C4-2B (cell line): ENCODE data around the gene HOXB4.

Source experiments
- H3K27ac ChIP-seq: fragments of 450-650 bp; 2 replicates; pipeline ENCODE4 v1.5.1; 2017
- CTCF ChIP-seq: fragments of 450-650 bp; conservative IDR thresholded peaks from 2 replicates; pipeline ENCODE4 v1.5.1; 2017; ENCODE audit warnings: mild to moderate bottlenecking
- ZFX ChIP-seq: fragments of 450-650 bp; IDR thresholded peaks from 2 replicates; pipeline ENCODE4 v1.6.1; 2017

The HOXB4 gene

DNA sequence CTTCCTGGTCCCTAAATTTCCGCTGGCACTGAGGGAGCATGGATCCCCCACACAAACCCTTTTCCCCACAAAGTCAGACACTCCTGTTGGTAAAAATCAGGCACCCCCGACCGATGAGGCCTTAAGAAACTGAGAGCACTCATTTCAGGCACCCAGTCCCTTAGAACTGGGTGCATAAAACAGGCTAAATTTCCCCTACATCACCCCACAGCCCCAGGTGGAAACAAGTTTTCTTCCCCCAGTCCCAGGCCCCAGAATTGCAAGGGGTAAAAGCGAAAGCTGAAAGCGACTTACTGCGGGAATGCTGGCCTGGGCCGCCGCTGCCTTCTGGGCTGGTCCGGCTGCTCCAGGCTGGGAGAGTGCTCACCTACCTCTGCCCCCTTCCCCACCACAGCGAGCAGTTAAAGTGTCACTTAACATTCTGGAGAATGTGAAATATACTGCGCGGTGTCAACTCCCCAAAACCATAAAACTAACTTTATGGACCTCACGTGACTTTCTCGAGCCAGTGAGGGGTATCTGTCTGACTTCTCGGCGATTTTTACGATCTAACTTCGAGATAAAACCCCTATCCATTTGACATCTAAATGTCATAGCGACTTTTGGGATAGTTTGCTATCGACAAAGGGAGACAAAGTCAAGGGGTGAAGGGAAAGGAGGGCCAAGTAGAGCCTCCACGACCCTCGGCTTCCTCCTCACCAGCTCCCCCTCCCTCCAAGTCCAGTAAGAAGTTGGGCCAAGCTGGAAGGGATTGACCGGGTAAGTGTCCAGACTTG lies 11.9 kb upstream of the HOXB4 start, which contains the start of gene HOXB3:
Gene HOXB3, minus strand, starts transcription at position 411 of the 776 bp plus-strand sequence. CDS start 37,767 bp downstream, outside the sequence.
- TF ChIP-seq CTCF (no peak), ZFX (no peak)
- no peak within 1 kb of the TSS for H3K27ac ChIP-seq

DNA sequence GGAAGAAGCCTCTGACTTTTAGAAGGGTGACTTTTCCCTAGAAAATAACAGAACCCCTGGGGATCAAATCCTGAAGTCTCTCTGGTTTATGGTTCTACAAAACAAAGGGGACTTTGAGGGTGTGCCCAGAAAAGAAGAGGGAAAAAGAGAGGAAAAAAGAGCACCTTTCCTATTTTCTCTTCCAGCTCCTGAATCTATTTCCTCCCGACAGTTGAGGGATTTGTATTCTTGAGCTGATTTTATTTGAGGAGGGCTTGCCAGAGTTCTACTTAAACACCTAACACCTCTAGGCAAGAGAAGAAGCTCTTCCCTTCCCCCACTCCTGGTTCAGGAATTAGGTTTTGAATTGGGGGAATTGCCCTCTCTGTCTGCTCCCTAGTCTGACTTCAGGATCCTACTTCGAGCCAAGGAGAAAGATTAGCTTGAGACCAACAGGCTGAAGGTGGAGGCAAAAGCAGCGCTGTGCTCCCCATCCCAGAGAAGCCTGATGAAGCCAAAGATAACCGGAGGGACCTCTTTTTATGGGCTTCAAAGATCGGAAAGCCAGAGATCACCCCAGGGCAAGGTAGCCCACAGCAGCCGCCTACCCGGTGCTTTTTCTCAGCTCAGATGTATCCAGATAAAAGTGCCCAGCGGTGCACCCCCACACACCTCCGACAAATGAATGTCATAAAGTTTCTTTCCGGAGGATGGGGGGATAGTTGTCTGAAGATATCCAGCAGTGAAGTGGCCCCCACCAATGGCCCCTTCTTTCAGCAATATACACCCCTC lies 11.1 kb upstream of the HOXB4 start:
- no peak for TF ChIP-seq ZFX
- no peak for TF ChIP-seq CTCF
- H3K27ac ChIP-seq, result no peak overlapping the region

- no peak overlapping the region for H3K27ac ChIP-seq
- TF ChIP-seq ZFX (no peak), CTCF (no peak)
Measured at GRCh38 chr17:48588528-48588927, 10.4 kb upstream of the HOXB4 start.

GRCh38 chr17:48588074-48588415 lies 9.9 kb upstream of the HOXB4 start:
- TF ChIP-seq CTCF (no peak), ZFX (no peak)
- H3K27ac ChIP-seq, result no peak overlapping the region

DNA sequence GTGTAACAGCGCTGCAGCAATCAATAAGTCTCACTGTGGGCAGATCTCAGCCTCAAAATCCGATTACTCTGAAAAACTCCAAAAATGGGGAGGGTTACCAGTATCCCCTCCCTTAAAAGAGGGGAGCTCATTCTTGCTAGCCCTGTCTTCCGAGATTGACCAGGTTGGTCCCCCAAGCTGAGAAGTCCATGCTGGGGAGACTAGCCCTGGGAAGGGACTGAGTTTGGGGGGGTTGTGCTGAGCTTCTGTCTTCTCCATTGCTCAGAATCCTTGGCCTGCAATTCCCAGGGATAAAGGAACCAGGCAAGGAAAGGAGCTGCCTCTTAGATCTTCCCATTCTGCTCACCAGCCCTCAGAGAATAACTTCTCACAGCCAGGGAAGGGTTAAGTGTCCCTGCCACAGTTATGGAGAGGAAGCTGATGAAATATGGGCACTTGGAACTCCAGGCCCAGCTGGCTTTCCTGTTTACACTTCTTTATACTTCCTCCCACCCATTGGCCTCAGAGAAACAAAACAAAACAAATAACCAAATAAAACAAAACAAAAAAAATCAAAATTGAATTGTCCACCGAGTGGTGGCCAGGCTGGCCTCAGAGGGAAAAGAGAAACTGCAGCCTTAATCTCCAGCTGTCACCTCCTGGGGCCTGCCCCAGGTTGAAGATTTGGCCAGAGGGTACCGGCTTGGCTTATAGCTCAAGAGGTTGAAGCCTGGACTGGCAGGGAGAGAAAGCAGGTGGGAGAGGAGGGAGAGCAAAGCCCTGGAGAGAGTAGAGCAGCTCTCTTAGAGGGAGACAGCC lies 9.3 kb upstream of the HOXB4 start:
- no peak overlapping the region for H3K27ac ChIP-seq
- TF ChIP-seq CTCF (no peak), ZFX (no peak)

GRCh38 chr17:48586355-48587258 lies 8.5 kb upstream of the HOXB4 start:
- no peak for TF ChIP-seq ZFX
- no peak for TF ChIP-seq CTCF
- H3K27ac ChIP-seq, result no peak overlapping the region
